ENCODE data around the gene RBM15.

The RBM15 gene

GRCh38 chr1:110320168-110320518 is 19.0 kb upstream of the RBM15 start:
- DNase-seq = no peak

GRCh38 chr1:110321045-110321444 is 18.1 kb upstream of the RBM15 start:
- no peak for DNase-seq

- DNase-seq = no peak
Observed at GRCh38 chr1:110321846-110322245, 17.3 kb upstream of the RBM15 start.

GRCh38 chr1:110324667-110325066 is 14.5 kb upstream of the RBM15 start:
- DNase-seq = no peak

DNA sequence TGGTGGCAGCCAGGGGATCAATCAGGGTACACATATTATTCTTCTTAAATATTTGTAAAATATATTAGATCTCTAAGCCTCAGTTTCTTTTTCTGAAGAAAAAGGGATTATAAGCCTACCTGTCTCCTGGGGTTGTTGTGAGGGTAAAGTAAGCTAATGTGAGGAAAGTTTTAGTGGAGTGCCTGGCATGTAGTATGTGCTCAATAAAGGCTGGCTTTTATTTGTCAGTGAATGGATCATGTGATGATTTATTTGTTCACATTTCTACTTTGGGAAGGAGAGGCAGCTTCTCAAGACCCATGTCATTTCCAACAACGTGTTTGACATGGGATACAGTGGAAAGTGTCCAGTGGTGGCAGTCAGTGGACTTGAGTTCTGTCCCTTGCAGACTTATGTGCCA is 12.4 kb upstream of the RBM15 start:
- no peak for DNase-seq

DNA sequence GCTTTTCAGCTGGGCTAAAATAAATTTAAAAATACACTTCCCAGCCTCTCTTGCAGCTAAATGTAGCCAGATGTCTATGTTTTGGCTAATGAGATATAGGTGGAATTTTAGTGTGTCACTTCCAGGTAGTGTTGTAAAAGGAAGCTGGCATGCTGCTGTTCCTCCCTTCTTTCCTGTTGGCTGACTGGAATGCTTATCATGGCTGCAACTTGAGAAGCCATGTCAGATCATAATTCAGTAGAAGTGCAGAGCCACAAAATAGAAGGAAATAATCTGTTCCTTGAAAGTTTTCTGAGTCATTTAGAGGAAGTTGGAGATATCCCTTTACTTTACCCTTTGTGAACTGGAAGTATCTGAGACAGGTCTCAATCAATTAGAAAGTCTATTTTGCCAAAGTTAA is 10.9 kb upstream of the RBM15 start:
- DNase-seq = no peak

- no peak for DNase-seq
Observed at GRCh38 chr1:110328700-110329099, 10.5 kb upstream of the RBM15 start.

- DNase-seq = no peak
Observed at GRCh38 chr1:110335265-110335664, 3.9 kb upstream of the RBM15 start.

GRCh38 chr1:110336300-110337039 is 2.7 kb upstream of the RBM15 start:
- DNase-seq = no peak

DNA sequence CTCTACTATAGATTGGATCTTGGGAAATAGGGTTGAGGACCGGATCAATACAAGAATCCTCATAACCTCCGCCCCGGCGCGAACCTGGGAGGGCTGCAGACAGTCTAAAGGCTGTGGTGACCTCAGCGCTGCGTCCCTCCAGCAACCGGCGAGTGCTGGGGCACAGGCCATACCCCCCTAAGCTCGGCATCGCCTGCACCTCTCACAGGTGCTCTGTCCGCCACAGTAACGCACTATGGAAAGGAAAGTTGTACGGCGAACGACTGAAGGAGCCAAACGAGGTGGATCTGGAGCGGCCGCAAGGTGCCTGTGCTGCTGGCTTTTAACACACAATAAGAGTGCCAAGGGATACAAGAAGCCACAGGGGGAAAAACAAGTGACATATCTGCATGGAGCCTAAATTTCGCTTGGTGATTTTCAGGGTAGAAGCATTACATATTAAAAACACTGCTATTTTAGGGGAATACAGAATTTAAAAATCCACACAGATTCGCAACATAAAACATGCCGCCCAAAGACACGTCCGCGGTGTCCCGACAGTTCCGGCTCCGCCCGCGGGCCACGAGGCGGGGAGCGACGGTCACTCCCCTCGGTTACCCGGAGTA is 1.4 kb upstream of the RBM15 start:
- DNase-seq = no peak

DNA sequence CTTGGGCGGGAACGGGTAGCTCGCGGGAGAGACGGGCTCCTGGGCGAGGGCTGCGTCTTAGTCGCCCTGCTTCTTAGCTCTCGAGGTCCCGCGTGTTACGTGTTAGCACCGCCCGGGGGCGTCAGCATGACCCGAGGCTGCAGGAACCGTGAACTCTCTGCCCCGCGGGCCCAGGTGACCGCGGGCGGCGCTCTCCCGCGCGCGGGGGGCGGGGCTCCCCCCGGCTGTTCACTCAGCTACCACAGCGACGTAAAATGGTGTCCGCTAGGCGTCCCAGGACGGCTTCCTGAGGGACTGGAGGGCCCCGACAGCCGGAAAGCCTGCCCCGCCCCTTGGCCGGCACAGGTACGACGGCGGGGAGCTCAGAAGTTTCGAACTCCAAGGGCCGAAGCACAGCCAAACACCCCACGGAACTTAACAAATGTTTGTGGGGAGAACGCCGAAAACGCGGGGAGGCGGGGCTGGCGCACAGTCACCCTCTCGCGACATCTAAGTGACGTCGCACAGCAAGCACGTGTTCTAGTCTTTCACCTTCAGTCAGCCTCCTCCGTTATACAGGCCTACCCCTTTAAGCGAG is 780 bp upstream of the RBM15 start:
- DNase-seq = no peak

- DNase-seq = peak; percentile 36
Observed at GRCh38 chr1:110339407-110340206, 430 bp downstream of the RBM15 start.

GRCh38 chr1:110340207-110340468 is 961 bp downstream of the RBM15 start:
- no peak for DNase-seq

DNA sequence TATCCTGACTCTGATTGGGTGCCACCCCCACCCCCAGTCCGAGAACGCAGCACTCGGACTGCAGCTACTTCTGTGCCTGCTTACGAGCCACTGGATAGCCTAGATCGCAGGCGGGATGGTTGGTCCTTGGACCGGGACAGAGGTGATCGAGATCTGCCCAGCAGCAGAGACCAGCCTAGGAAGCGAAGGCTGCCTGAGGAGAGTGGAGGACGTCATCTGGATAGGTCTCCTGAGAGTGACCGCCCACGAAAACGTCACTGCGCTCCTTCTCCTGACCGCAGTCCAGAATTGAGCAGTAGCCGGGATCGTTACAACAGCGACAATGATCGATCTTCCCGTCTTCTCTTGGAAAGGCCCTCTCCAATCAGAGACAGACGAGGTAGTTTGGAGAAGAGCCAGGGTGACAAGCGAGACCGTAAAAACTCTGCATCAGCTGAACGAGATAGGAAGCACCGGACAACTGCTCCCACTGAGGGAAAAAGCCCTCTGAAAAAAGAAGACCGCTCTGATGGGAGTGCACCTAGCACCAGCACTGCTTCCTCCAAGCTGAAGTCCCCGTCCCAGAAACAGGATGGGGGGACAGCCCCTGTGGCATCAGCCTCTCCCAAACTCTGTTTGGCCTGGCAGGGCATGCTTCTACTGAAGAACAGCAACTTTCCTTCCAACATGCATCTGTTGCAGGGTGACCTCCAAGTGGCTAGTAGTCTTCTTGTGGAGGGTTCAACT is 2.1 kb downstream of the RBM15 start:
- DNase-seq = no peak

- DNase-seq = no peak
Observed at GRCh38 chr1:110341872-110342331, 2.7 kb downstream of the RBM15 start.

DNA sequence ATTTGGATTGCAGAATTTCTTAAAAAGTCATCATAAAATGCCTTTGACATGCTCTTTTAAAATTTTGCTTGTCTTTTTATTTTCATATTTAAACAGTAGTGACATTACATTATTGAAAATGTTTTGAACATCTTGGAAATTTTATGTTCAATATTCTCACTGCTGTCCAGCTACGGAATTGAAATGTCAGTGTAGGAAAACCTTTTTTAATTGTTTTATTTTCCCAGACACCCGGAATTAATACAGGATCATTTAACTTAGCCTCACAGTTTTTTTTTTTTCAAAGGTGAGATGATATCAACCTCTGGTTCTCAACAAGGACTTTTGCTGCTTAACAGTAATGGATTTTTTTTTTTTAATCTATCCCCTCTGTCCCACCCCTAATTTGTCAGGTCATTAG is 4.1 kb downstream of the RBM15 start:
- no peak for DNase-seq

GRCh38 chr1:110344152-110344551 is 5.0 kb downstream of the RBM15 start:
- no peak for DNase-seq

- no peak for DNase-seq
Observed at GRCh38 chr1:110345480-110345879, 6.3 kb downstream of the RBM15 start.

DNA sequence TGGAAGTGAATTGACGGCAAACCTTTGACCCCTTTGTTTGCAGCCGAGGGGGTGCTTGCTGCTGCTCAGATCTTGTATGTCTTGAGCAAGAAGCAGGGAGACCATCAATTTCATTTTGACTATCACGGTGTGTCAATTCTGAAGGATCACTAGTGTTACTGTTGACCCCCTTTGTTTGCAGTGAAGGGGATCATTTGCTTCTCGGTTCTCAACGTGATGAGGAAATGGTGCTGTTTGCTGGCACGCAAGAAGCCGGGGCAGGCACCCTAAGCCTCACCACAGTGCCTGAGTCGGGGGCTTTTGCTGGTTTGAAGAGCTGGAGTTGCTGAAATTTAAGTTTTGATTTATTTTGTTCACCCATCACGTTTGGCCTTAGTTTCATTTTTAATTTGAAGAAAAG is 7.5 kb downstream of the RBM15 start:
- no peak for DNase-seq

DNA sequence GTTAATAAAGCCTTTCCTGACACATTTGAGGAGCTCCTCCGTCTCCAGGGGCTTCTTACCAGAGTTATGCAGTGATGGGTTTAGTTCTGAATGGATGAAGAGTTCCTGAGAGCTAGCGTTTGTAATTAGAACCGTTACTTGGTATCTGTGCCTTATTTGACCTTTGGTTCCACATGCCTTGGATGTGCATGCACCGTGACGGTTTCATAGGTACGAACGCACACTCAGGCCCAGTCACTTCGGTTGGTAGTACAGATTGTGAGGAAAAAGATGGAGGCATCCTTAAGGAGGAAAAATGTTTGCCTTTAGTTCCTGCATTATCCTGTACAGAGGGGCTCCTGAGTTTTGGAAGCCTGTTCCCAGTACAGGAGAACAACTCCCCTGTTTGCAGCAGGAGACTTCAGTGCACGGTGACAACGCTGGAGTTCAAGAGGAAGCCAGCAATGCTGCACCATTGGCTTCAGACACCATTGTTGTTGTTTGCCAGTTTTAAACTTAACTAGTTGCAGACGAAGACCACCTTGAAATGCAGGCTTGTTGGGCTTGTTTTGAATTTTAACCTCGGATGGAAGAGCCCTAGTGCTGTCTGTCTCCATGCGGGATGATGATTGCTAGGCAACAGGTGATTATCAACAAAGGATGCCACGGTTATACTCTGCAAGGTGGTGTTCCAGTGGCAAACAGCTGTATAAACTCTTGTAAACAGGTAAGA is 8.2 kb downstream of the RBM15 start:
- no peak for DNase-seq

DNA sequence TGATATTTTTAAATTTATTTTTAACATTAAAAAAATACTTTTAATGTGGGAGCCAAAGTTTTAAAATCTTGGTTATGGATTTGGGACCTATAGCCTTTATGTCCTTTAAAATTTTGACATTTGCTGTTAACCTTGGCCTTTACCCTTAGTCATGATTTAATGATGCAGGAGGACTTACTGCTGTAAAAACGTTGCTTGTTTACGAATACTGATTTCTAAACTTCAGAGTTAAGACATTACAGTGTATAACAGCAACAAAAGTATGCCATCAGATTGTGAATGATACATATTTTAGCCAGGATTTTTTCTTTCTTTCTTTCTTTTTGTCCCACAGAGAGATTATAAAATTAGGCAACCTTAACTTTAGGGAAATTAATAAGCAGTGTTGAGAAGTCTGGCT is 8.9 kb downstream of the RBM15 start:
- no peak for DNase-seq

DNA sequence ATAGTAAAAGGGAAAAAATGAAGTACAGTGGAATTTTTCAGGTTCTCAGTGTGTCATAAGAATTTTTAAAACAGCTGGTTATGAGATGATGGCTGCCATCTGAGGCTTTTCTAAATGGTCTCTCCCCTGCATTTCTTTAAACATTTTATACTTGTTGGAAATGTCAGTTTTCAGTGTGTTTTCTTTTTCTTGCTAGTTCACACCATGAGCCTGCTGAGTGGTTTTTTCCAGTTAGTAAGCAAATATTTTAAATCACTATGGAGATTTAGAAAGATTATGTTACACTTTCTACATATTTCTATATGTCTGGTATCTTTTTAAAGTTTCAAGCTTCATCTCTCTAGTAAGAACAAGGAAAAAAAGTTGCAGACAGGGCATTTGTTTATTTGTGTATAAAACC is 9.6 kb downstream of the RBM15 start:
- no peak for DNase-seq

- DNase-seq = no peak
Observed at GRCh38 chr1:110350360-110350759, 11.2 kb downstream of the RBM15 start.

All from fibroblast of skin of right quadriceps (primary cell).